Kidney (tissue), 14 donors: ENCODE measurements around the gene OBP2B. TPM values are rescaled to one million over a fixed set of nuclear protein-coding genes. Genes with fewer than 3 reads are reported as not detected.
"Not testable (repeated sequence)": the region's sequence is repeated elsewhere in the genome, so short reads cannot be mapped to it uniquely, and the experiment has no call there.

Experiments used
- DNase-seq, 5 donors: peaks; one replicate each; pipeline ENCODE4 v3.0.0-alpha.2; 2013 to 2020
- FAIRE-seq: peaks from 2 replicates; lab custom pipeline; 2012; peaks lifted over from hg19 to GRCh38; lab: Jason Lieb, UNC
- H3K27ac ChIP-seq, 2 donors: one replicate each; pipeline ENCODE4 v1.7.0; 2013; ENCODE audit warnings: low read depth in 2 of 2, low read length in 2 of 2, inconsistent platforms in 1 of 2
- H3K27me3 ChIP-seq: one replicate; pipeline ENCODE4 v1.7.1; 2013; ENCODE audit warnings: low read length, inconsistent platforms; ENCODE audit not compliant: control insufficient read depth, insufficient read depth
- H3K36me3 ChIP-seq, 3 donors: one replicate each; pipeline versions ENCODE4 v1.7.0 to v1.7.1; 2013; ENCODE audit warnings: low read length in 3 of 3, control low read depth in 1 of 3, inconsistent platforms in 1 of 3; ENCODE audit not compliant: insufficient read depth in 3 of 3, control insufficient read depth in 2 of 3
- H3K4me1 ChIP-seq, 3 donors: one replicate each; pipeline versions ENCODE4 v1.7.0 to v1.7.1; 2013; ENCODE audit warnings: low read length in 3 of 3, inconsistent platforms in 1 of 3, low read depth in 1 of 3; ENCODE audit not compliant: control insufficient read depth in 2 of 3, insufficient read depth in 2 of 3
- H3K4me3 ChIP-seq, 3 donors: one replicate each; pipeline versions ENCODE4 v1.7.0 to v1.8.1; 2013; ENCODE audit warnings: low read length in 3 of 3, control low read depth in 1 of 3, inconsistent platforms in 1 of 3
- H3K9ac ChIP-seq, 3 donors: one replicate each; pipeline versions ENCODE4 v1.7.0 to v1.7.1; 2013; ENCODE audit warnings: low read length in 3 of 3, control low read depth in 1 of 3, inconsistent platforms in 1 of 3
- H3K9me3 ChIP-seq, 3 donors: one replicate each; pipeline versions ENCODE4 v1.7.0 to v1.7.1; 2013; ENCODE audit warnings: low read length in 3 of 3, control low read depth in 1 of 3, inconsistent platforms in 1 of 3; ENCODE audit not compliant: control insufficient read depth in 2 of 3, insufficient read depth in 1 of 3
- CTCF ChIP-seq: IDR thresholded peaks from 3 replicates; pipeline ENCODE4 v1.5.1; 2012; ENCODE audit warnings: mild to moderate bottlenecking, moderate library complexity, borderline replicate concordance; ENCODE audit not compliant: insufficient read depth; ENCODE audit errors: extremely low read depth
- intact Hi-C: fragments of 100-400 bp; cut with DNase I; formaldehyde crosslinking; loops from one replicate; pipeline ENCODE4 v1.11.1; 2022
- polyA plus RNA-seq: library from polyadenylated mRNA; stranded (reverse); fragments of 350-450 nt; fragmentation: Illumina TruSeq; extraction: RNeasy Lipid Tissue Mini Kit (QIAGEN cat#74804); gene quantifications from one replicate; pipeline ENCODE4 v1.2.3, GENCODE V29; 2014; ENCODE audit warnings: low read depth, low replicate concordance; ENCODE audit not compliant: insufficient read depth
- total RNA-seq: library from RNA; stranded (reverse); fragmentation: NEBNext Ultra II Directional; extraction: Animal tissue kit (Norgen Biotek cat#: 25700); gene quantifications from one replicate; pipeline ENCODE4 v1.2.1, GENCODE V29; 2021
- donor health status: control.
- donor health status: control.
- donor health status: control.
- donor health status: control.
- donor health status: control.
- donor health status: DM: yes; HTN: yes; CAD: no.
- donor health status: Normal renal cell carcinoma (clear cell type).

Gene OBP2B
- total and polyA plus RNA-seq, 2 donors from 2014 or later, result not detected

GRCh38 chr9:133226219-133227171 lies 17.4 kb upstream of the OBP2B start:
- Histone ChIP-seq H3K27ac (no peak overlapping the region), H3K4me3 (no peak overlapping the region), H3K9me3 (peaks cover 0 to 2% (median 0%) of the 10 kb centered on the region in 3 donors), H3K27me3 (no peaks in the 10 kb centered on the region), H3K9ac (no peak overlapping the region), H3K4me1 (no peaks in the 10 kb centered on the region), H3K36me3 (no peaks in the 10 kb centered on the region)
- intact Hi-C loops, result no loop called here
- FAIRE-seq (no peak), DNase-seq (peak in 1 of 5 donors; percentile 52)
- TF ChIP-seq CTCF, result no peak

GRCh38 chr9:133225171-133226011 lies 16.3 kb upstream of the OBP2B start:
- no peak for TF ChIP-seq CTCF
- Histone ChIP-seq H3K36me3 (no peaks in the 10 kb centered on the region), H3K4me3 (no peak overlapping the region), H3K4me1 (no peaks in the 10 kb centered on the region), H3K27ac (no peak overlapping the region), H3K9me3 (peaks cover 0 to 2% (median 0%) of the 10 kb centered on the region in 3 donors), H3K9ac (no peak overlapping the region), H3K27me3 (no peaks in the 10 kb centered on the region)
- intact Hi-C loops, result no loop called here
- no peak for FAIRE-seq
- DNase-seq, result peak in 1 of 5 donors; percentile 64

- Histone ChIP-seq H3K9me3 (no peaks in the 10 kb centered on the region), H3K36me3 (no peaks in the 10 kb centered on the region), H3K4me3 (no peak overlapping the region), H3K4me1 (no peaks in the 10 kb centered on the region), H3K27me3 (no peaks in the 10 kb centered on the region), H3K27ac (no peak overlapping the region), H3K9ac (no peak overlapping the region)
- no peak for TF ChIP-seq CTCF
- FAIRE-seq (no peak), DNase-seq (no peak)
- intact Hi-C loops, result no loop called here
Observed at GRCh38 chr9:133224762-133225161, 15.7 kb upstream of the OBP2B start.

GRCh38 chr9:133223159-133223756 lies 14.2 kb upstream of the OBP2B start:
- H3K4me3 ChIP-seq, H3K9me3 ChIP-seq, intact Hi-C loops, H3K9ac ChIP-seq, H3K4me1 ChIP-seq, FAIRE-seq, H3K36me3 ChIP-seq, H3K27ac ChIP-seq, H3K27me3 ChIP-seq: not testable (repeated sequence)
- DNase-seq, result peak in 1 of 5 donors; percentile 48

GRCh38 chr9:133221994-133222393 lies 12.9 kb upstream of the OBP2B start:
- intact Hi-C loops, H3K4me1 ChIP-seq, H3K27me3 ChIP-seq, H3K36me3 ChIP-seq, H3K9me3 ChIP-seq, FAIRE-seq, H3K27ac ChIP-seq, H3K9ac ChIP-seq, H3K4me3 ChIP-seq: not testable (repeated sequence)
- peak in 1 of 5 donors; percentile 39 for DNase-seq
